GM18870 (cell line): ENCODE measurements around the gene ANKRD10.

Source experiments
- ATAC-seq: cut with Tn5 transposase; IDR thresholded peaks from one replicate; pipeline ENCODE4 v1.9.1; 2021; ENCODE audit warnings: moderate library complexity; ENCODE audit not compliant: unreplicated experiment

ANKRD10 gene

DNA sequence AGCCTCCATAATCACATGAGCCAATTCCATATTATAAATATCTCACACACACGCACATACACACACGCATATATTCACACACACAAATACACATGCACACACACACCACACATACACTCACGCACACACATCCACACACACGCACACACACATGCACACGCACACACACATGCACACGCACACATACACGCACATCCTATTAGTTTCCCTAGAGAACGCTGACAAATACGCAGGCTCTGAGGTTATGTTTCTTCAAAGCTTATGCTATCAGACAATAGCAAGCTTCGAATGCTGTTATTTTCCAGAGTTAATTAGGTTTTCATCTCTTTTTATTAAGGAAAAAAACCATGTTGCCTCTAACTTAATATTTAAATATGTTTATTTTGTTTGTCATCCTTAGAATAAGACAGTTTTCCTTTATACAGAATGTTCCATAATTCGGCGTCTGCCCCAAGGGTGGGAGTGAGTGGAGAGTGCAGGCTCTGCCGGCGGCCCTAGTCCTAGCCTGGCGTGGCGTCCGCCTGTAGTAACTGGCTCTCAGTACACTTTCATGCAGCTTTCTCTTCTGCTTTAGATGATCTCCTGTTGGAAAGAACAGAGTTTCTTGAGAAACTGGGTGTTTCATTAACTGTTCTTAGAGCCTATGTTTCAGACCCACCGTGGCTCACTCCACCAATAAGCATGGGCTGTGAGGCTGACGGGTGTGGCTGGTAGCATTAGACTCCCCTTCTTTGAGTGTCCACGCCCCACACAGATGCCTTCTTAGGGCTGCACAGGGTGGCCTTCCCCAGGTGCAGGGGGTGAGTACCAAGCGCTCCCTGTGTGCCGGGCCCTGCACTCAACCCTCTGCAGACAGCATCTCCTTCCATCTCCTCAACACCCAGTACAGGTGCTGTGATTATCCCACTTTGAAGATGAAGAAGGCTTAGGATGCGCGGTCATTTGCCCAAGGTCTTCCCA is 30.4 kb upstream of the ANKRD10 start:
- no peak for ATAC-seq

GRCh38 chr13:110944121-110944967 is 29.5 kb upstream of the ANKRD10 start:
- ATAC-seq, result no peak

GRCh38 chr13:110942248-110942981 is 27.5 kb upstream of the ANKRD10 start:
- peak; percentile 84 for ATAC-seq

DNA sequence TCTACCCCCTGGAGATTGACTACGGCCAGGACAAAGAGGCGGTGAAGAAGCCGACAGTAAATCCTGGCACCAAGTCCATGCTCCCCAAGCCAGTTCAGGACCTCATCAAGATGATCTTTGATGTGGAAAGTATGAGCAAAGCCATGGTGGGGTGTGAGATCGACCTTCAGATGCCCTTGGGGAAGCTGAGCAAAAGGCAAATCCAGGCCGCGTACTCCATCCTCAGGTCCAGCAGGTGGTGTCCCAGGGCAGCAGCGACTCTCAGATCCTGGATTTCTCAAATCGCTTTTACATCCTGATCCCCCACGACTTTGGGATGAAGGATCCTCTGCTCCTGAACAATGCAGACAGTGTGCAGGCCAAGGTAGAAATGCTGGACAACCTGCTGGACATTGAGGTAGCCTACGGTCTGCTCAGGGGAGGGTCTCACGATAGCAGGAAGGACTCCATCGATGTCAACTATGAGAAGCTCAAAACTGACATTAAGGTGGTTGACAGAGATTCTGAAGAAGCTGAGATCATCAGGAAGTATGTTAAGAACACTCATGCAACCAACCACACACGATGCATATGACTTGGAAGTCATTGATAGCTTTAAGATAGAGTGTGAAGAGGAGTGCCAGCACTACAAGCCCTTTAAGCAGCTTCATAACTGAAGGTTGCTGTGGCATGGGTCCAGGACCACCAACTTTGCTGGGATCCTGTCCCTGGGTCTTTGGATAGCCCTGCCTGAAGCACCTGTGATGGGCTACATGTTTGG is 24.0 kb upstream of the ANKRD10 start:
- ATAC-seq, result no peak

DNA sequence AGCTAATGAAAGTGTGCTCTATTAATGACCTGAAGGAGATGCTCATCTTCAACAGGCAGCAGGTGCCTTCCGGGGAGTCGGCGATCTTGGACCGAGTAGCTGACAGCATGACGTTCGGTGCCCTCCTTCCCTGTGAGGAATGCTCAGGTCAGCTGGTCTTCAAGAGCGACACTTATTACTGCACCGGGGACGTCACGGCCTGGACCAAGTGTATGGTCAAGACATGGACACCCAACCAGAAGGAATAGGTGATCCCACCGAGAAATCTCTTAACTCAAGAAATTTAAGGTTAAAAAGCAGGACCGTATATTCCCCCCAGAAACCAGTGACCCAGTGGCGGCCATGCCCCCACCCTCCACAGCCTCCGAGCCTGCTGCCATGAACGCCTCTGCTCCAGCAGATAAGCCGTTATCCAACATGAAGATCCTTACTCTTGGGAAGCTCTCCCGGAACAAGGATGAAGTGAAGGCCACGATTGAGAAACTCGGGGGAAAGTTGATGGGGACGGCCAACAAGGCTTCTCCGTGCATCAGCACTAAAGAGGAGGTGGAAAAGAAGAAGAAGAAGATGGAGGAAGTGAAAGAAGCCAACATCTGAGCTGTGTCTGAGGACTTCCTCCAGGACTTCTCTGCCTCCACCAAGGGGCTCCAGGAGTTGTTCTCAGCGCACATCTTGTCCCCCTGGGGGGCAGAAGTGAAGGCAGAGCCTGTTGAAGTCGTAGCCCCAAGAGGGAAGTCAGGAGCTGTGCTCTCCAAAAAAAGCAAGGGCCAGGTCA is 22.8 kb upstream of the ANKRD10 start:
- ATAC-seq, result no peak

GRCh38 chr13:110936519-110936918 is 21.6 kb upstream of the ANKRD10 start:
- no peak for ATAC-seq

DNA sequence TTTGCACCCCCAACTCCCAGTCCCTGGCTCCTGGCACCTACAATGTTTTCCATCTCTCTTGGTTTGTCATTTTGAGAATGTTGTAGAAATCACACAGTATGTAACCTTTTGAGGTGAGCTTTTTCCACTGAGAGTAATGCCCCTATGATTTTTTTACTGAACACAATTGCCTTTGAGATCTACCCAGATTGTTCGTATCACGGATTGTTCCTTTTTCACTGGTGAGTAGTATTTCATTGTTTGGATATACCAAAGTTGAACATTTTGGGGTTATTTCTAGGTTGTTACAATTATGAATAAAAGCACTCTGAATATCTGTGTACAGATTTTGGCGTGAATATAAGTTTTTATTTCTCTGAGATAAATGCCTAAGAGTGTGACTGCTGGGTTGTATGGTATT is 17.7 kb upstream of the ANKRD10 start:
- ATAC-seq, result no peak

DNA sequence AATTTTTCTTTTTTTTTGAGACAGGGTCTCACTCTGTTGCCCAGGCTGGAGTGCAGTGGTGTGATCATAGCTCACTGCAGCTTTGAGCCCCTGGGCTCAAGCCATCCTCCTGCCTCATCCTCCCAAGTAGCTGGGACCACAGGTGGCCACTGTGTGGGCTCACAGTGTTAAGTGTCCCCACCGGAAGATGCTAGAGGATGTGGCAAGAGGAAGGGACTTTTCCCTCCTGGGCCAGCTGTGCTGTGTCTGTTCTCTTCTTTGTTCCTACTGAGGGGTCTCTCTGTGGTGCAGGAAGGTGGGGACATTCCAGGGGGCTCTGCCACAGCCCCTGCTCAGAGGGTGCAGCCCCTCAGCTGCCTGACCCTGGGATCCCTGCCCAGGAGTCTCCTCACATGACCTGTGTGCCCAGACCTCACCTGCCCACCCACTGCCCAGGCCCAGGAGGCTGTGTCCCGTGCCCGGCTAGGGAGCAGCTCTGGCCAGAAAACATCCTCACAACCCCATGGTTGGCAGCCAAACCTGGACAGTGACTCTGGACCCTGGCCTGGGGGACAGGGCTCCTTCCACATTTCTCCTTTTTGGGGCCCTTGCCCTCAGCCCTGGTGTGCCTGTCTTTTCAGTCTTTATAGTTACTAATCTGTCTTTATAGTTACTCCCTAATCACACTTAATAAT is 14.4 kb upstream of the ANKRD10 start:
- ATAC-seq, result no peak

- ATAC-seq, result no peak
These were observed 10.2 kb upstream of the ANKRD10 start for GRCh38 chr13:110925023-110925612.

GRCh38 chr13:110924639-110924934 is 9.7 kb upstream of the ANKRD10 start:
- ATAC-seq, result no peak

GRCh38 chr13:110923777-110924638 is 9.1 kb upstream of the ANKRD10 start:
- no peak for ATAC-seq

GRCh38 chr13:110923086-110923485 is 8.2 kb upstream of the ANKRD10 start:
- no peak for ATAC-seq

GRCh38 chr13:110922506-110922905 is 7.6 kb upstream of the ANKRD10 start:
- ATAC-seq, result no peak

DNA sequence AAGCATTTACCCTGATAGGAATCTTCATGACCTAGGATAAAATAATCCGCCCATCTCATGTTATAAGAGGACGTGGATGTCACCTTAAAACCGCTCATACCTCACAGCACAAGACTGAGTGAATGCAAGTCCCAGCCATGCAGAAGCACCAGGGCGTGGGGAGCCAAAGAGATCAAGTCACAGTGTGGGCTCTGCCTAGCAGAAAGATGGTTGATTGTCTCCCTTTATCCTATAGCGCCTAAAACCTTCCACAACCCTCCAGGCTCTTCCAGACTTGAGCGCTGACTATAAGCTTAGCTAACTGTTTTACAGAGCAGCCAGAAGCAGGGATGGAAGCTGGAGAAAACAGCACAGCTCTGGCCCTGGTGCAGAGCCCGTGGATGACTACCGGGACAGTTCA is 6.8 kb upstream of the ANKRD10 start:
- ATAC-seq, result no peak

- no peak for ATAC-seq
These were observed 6.3 kb upstream of the ANKRD10 start for GRCh38 chr13:110921209-110921608.

DNA sequence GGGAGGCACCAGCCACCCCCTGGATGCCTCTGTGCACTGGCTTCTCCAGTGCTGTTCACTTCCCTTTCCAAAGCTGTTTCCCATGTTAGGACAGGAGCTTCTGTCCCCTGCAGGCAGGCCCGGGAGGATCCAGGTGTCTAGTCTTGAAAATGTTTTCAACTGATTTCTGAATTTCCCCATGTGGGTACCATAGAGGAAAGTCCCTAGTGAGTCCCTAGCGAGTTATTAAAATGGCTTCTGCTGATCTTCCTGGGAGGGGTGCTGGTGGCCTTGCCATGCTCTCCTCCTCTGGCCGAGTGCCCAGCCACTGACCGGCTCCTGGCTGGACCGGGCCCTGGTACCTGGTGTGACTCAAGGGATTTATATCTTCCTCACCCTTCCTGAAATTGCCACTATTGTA is 5.2 kb upstream of the ANKRD10 start:
- no peak for ATAC-seq

- no peak for ATAC-seq
These were observed 1.7 kb upstream of the ANKRD10 start for GRCh38 chr13:110916301-110917142.
